NCI-H128 (cell line): ENCODE measurements around the gene MPZL3.

Source experiments
- DNase-seq: peaks from one replicate; lab custom pipeline; 2025; ENCODE audit not compliant: unreplicated experiment; lab: John Stamatoyannopoulos, UW

Gene MPZL3

DNA sequence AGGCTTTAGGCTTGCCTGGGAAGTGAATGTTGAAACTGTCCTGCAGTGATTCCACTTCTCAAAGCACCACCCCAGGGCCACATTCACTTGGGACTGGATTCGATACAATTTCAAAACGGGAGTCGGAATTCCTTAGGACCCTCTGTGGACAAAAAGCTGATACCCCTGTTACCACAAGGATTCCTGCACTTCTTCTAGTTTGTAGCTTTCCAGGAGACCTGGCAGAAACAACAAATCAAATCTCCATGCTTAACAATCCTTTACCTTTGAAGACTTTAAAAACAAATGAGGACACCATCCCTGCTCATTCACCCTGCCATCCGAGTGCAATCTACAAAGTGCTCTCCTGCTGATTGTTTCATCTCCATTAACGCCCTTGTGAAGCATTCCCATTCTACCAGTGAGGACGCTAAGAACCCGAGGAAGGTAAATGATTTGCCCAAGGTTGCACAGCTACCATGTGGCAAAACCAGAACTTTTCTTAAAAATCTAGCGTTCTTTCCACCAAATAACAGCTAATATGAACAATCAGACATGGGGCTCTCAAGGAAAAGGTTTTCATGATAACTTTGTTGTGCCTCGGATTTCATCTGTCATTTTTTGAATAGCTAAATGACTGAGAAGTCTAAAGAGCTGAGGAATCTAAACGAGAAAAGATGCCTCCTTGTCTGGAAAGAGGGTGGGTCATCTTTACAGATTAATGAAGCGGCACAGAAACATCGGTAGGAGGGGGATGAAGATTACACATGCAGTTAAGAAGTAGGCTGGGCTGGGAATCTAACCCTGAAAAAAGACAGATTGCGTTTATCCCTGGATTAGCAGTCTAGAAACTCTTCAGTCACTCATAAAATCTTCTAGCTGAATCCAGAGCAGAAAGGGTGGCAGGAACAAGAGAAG lies 12.7 kb upstream of the MPZL3 start:
- DNase-seq = no peak

- no peak for DNase-seq
Observed at GRCh38 chr11:118263695-118264568, 11.8 kb upstream of the MPZL3 start, which contains the start of gene MPZL2. MPZL2 (minus strand) TSS chr11:118264297; CDS start chr11:118264153, 144 bp downstream.

DNA sequence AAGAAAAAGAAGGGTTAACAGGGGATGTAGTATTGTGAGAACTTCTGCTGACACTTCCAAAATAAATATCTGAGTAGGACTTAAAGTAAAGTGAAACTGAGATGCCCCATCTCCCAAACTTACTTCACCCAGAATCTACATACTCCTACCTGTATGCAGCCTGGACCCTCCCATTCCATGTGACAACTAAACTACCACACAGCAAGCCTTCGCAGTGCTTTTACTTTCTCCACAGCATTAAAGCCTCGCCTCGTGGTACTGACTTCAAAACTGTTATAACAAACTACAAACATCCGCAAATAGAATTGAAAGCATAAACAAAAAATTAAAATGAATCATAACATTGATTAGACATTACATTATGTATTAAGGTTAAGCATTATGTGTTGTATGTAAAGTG lies 10.9 kb upstream of the MPZL3 start:
- DNase-seq = no peak

- no peak for DNase-seq
Observed at GRCh38 chr11:118260353-118260752, 8.2 kb upstream of the MPZL3 start.

DNA sequence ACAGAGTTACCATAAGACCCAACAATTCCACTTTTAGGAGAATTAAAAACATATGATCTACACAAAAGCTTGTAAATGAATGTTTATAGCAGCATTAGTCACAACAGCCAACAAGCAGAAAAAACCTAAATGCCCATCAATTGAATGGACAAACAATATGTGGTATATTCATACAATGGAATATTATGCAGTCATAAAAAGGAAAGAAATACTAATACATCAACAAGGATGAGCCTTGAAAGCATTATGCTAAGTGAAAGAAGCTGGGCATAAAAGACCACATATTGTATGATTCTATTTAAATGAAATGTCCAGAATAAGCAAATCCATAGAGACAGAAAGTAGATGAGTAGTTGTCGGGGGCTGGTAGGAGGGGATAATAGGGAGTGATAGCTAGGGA lies 7.0 kb upstream of the MPZL3 start:
- no peak for DNase-seq

GRCh38 chr11:118258410-118258809 lies 6.2 kb upstream of the MPZL3 start:
- no peak for DNase-seq

DNA sequence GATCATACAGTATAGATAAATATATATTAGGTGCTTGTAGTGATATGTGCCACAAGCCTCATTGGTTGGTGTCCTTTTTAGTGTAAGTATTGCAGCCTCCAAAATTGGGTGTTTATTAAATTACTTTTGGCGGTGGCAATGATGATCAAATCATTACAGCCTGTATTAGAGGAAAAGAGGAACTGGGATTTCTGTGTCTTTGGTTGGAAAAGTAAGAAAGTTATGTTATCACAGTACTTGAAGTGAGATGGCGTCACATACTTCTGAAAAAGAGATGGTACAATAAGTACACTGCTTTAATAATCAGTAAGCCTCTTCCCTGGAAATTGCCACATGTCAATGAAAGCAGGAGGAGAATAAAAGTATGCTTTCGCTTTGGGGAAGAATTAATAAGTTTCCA lies 523 bp upstream of the MPZL3 start:
- DNase-seq = no peak

DNA sequence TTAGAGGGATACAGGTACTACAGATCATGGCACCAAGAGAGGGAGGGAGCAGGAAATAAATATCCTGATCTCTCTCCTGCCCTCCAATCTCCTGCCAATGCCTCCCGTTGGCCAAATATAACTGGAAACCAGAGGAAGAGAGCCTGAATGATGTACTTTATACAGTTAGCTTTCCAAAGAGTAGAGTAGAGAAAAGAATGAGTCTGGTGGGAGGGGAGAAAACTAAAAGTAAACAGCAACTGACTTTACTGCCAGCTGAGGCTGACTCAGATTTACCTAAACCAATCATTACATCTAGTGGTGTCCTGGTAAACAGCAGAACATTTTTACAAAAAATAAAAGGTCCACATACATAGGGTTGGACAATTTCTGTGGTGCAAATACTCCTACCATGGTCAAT lies 5.1 kb downstream of the MPZL3 start:
- DNase-seq = no peak

- no peak for DNase-seq
Observed at GRCh38 chr11:118245936-118246562, 6.1 kb downstream of the MPZL3 start.

GRCh38 chr11:118243993-118244762 lies 8.0 kb downstream of the MPZL3 start:
- no peak for DNase-seq

GRCh38 chr11:118243161-118243560 lies 9.0 kb downstream of the MPZL3 start:
- DNase-seq = no peak

DNA sequence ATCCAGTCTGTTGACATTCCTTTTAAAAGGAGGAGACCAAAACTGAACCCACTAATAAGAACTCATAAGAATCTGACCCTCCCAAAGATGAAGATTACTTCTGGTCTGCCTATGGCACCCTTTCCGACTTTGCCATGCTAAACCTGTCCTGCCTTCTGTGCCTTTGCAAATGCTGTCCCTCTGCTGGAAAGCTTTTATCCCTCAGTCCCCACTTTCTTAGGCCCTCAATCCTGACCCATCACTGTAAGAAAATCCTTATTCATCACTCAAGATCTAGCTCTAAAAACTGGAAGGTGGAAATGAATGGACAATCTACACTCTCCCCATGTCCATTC lies 10.4 kb downstream of the MPZL3 start:
- no peak for DNase-seq

DNA sequence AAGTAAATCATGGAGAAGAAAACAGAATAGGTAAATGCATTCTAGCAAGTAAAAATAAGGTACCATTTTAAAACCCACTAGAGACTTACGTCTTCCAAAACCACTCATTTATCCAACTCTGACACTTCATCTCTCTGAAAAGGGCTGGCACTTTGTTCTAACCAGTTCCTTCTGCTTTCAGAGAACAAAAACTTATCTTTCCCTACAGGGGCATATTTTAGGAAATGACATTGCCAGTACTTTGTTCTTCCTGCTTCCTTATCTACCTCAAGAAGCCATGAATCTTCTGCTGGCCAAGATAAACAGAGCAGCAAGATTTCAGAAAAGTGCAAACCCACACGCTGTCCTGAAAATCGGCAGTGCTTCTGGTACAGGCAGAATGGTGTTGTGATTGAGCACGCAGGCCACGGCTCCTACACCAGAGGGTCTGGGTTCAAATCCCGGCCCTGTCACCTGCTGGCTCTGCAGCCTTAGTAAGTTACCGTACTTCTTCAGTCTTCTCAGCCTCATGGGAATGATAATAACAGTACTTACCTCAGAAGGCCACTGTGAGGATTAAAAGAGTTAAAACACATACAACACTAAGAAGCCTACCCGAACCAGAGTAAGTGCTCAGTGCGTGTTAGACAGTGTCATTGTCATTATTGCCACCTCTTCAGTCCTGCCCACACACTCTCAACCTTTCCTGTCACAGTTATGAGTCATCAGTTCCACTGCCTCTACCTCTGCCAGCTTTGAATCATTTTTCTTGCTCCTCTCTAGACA lies 11.0 kb downstream of the MPZL3 start:
- no peak for DNase-seq

DNA sequence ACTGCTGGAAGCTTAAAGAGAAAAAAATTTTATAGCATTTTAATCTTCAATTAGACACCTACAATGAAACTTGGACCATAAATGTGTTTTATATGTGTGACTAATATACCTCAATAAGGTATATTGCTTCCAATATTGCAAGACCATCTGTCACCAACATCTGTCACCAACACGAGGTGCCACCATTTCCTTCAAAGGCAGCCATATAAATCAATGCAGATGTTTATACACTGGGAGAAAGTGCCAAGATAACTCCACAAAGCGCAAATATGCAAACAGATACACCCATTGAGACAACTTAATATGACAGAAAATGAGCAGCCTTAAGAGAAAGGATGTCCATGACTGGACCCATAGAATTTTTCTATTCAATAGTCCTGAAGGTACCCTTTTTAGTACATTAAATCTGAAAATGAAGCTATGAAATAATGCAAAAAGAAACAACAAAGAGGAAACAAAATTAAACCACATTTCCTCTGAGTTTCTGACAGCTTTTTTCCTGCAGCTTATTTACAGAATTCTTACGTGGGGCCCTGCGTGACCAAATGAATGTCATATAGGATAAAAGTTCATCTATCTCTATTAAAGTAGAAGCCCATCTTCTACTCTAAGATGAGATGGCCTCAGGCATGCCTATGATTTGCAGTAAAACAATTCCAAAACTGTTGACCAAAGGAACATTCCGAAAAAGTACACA lies 12.5 kb downstream of the MPZL3 start:
- DNase-seq = no peak

DNA sequence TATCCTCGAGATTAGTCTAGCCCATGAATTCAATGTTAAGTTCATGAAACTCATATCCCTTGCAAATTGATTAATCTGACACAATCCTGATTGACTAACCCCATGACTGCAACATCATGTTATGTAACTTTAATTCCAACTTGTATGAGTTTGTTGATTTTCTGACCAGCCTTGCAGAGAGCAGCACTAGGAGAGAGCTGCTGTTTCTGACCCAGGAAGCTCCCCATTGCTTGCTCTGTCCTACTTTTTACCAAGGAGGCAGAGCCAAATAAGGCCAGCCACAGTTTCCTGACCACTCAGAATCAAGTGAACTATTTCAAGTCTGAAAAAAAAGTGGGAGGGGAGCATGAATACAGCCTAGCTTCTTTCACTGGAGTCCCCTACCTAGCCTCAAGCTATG lies 13.2 kb downstream of the MPZL3 start:
- no peak for DNase-seq

DNA sequence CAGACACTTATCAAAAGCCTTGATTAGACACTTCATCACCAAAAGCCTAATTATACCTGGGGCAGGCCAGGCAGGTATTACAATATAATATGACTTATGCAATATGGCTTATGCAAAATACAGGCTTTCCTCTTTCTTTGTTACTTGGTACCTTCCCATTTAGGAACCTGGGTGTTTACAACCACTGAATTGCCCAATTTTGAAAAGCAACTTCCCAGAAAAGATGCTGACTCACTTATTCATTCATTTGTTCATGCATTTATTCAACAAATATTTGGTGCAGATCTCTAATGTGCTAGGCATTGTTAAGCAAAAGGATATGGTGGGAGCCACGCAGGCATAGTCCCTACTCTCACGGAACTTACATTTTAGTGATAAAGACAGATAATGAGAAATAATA lies 13.7 kb downstream of the MPZL3 start:
- DNase-seq = no peak

- no peak for DNase-seq
Observed at GRCh38 chr11:118236170-118236569, 16.0 kb downstream of the MPZL3 start.

DNA sequence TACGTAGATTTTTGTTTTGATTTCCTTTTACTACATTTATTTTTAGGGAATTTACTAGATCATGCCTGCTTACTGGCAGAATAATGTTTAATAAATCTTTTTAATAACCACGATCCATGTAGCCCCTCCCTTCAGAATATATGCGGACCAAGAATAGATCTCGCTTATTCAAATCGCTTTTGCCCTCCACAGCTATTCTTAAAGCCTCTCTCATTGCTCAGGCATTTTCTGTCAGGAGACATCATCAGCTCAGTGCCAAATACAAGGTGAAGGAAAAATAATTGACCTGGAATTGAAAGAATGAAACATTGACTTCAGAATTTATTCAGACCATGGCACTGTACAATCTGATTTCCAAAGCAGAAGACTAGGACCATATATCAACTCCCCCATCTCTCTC lies 17.3 kb downstream of the MPZL3 start:
- DNase-seq = no peak

- DNase-seq = no peak
Observed at GRCh38 chr11:118233850-118234249, 18.3 kb downstream of the MPZL3 start.

DNA sequence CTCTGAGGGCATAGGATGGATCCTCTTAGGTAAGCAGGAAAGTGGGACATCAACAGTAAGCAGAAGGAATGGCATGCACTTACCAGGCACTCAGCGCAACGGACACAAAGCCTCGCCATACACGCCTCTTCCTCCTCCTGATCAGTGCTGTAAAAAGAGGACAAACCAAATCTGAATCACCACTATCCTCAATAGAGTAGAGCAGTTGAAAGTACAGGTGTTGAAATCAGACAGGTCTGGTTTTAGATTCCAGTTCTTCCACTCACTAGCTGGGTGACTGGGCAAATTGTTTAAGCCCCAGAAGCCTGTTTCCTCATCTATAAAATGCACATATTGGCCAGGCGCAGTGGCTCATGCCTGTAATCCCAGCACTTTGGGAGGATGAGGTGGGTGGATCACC lies 18.8 kb downstream of the MPZL3 start:
- no peak for DNase-seq
